CD4-positive, alpha-beta memory T cell (primary cell): ENCODE results near the gene APOA1. TPM values are rescaled to one million over a fixed set of nuclear protein-coding genes. Genes with fewer than 3 reads are reported as not detected.

Experiments
- polyA plus RNA-seq, 2 donors: library from polyadenylated mRNA; unstranded; fragments of 300-500 nt; fragmentation: Illumina TruSeq; gene quantifications; one replicate each; pipeline ENCODE4 v1.2.3, GENCODE V29; 2021
- total RNA-seq, 2 experiments: library from RNA; stranded (reverse); gene quantifications; one replicate each; pipeline ENCODE4 v1.2.3, GENCODE V29; 2021

The APOA1 gene
- total and polyA plus RNA-seq, 4 experiments from 2014 or later = 0.50 to 0.75 TPM; not detected in 2

Other genes starting within 250 kb of the APOA1 start
- 10 to 100 TPM; 19.9 to 23.1 TPM for gene BUD13, start 64.6 kb downstream of the APOA1 start, total RNA-seq
- 10 to 100 TPM in 1 of 2 donors, 1 to 10 TPM in 1; 2.3 to 20.6 TPM for gene BUD13, start 64.6 kb downstream of the APOA1 start, polyA plus RNA-seq
- 10 to 100 TPM; 59.5 to 73.4 TPM for gene ZPR1, start 49.6 kb downstream of the APOA1 start, total RNA-seq
- 10 to 100 TPM; 45.8 to 48.1 TPM for gene ZPR1, start 49.6 kb downstream of the APOA1 start, polyA plus RNA-seq
- gene APOA5, start 45.7 kb downstream of the APOA1 start, total RNA-seq = not detected
- gene APOA5, start 45.7 kb downstream of the APOA1 start, polyA plus RNA-seq = not detected
- gene APOA4, start 14.3 kb downstream of the APOA1 start, total RNA-seq = not detected
- not detected for gene APOA4, start 14.3 kb downstream of the APOA1 start, polyA plus RNA-seq
- not detected for gene APOC3, start 7.7 kb downstream of the APOA1 start, total RNA-seq
- gene APOC3, start 7.7 kb downstream of the APOA1 start, polyA plus RNA-seq = not detected